NCI-H146 treated with DMSO at 0.1 percent for 48 hours (cell line): Measurements from ENCODE around the gene WBP2.

Experiments used
- DNase-seq: peaks from one replicate; lab custom pipeline; 2025; ENCODE audit not compliant: unreplicated experiment; lab: John Stamatoyannopoulos, UW

Gene WBP2

DNA sequence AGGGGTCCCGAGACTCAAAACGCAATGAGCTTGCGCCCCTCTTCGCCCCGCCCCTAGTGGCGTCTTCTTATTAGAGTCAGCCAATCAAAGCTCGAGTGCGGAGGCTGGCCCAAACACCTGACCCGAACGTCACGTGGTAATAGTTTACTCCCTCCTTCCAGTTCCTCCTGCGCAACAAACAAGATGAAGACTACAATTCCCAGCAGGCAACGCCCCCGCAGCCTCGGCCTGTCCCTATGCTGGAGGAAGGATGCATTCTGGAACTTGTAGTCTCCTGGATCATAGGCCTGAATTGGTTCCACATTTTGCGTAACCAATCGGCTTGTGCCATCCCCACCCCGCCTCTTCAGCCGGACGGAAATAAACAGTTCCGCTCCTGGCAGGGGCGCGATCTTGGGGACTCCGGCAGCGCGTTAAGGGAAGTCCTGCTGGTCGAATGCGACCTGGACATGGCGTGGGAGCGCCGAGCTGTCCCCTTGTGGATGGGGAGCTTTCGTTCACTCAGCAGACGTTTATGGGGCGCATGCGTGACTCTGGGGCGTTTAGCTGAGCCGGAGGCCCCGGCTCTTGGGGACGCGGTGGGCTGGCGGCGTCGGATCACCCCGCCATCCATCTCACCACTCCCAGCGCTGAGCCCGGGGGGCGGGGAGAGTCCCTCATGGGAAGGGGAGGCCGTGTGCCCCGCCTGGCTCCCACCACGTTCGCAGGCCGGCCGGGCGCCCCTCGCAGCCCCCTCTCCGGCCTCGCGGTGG, at the start of gene WBP2:
Gene WBP2, minus strand, starts transcription at position 26 of the 752 bp plus-strand sequence. CDS start 38 bp downstream, outside the sequence.
- DNase-seq, result peak; percentile 100

- DNase-seq, result no peak
These were observed 47.3 kb upstream of the WBP2 start for GRCh38 chr17:75902406-75902805.

DNA sequence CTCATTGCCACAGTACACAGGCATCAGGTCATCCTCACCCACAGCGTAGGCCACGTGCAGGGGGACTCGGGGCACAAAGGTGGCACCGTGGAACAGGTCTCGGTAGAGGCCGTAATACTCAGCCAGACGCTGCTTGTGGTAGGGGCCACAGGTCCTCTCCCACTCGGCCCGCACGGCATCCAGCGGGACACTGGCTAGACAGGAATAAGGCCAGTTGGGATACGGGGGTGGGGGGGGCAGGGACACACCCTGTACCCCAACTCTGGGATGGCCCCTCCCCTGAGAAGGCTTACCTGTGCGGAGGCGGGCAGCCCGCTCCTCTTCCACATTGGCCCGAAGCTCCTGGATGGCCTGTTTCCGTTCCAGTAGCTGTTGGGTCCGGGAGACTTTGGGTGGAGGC, 46.6 kb upstream of the WBP2 start:
- no peak for DNase-seq

- no peak for DNase-seq
These were observed 45.8 kb upstream of the WBP2 start for GRCh38 chr17:75900691-75901533.

DNA sequence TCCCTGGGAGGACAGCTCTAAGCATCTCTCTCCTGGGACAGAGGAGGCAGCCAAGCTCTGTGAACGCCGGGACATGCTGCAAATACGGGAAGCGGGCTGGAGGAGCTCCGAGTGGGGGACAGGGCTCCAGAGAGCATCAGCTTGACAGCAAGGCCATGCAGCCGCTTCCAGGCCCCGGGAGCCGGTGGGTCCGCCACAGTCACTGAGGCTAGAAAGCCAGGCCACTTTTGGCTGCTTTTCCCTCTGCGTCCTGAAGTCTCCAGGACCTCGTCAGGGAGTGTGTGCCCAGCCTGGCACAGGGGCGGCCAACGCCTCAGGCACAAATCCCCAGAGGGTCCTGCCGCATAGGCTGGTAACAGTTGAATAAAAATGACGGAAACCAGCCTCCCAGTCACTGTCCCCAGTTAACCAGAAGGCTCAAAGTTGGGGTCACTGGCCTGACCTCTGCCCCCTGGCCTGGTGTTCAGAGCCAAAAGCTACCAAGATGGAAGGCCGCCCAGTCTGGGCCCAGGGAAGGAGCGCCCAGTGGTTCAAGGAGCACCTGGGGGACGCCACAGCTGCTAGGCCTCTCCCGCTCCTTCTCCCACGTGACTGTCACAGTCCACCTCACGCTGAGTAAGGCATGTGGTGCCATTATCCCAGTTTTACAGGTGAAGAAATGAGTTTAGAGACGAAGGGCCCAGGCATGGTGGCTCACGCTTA, 44.8 kb upstream of the WBP2 start:
- no peak for DNase-seq

DNA sequence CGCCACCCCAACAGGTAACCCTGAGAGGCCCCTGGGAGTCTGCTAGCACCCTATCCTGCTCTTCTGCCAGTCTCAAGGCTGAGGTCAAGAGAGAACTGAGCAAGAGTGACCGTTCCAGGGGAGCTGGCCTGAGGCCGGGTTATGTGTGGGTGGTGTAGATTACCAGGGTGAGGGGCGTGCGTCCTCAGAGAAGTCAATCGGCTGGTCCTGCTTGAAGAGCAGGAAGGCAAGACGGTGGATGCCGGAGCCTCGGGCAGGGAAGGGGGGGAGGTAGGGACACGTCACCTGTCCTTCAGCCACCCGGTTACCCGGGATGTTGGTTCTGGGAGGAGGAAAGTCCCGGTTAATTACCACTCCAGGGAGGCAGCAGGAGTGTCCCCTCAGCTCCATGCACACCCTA, 44.2 kb upstream of the WBP2 start:
- DNase-seq, result no peak

- no peak for DNase-seq
These were observed 43.7 kb upstream of the WBP2 start for GRCh38 chr17:75898791-75899190.

DNA sequence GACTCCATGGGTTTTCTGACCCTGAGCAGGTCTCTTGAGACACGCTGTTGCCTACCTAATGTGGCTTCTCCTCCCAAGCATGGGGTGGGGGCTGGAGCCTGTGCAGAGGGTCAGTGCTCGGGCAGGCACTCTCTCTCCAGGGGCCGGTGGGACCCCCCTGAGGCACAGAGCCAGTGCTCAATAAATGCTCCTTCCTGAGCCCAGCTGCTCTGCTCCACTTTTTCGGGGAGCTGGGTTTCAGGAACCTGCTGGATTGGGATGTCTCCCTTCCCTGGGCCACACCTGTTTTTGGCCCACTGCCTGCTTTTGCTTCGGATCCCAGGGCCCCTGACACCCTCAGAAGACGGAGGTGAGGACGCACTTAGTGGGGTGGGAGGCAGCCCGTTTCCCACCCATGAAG, 42.9 kb upstream of the WBP2 start:
- DNase-seq, result no peak

GRCh38 chr17:75897160-75898019, 42.3 kb upstream of the WBP2 start:
- DNase-seq, result no peak

- DNase-seq, result peak; percentile 46
These were observed 41.5 kb upstream of the WBP2 start, which contains the start of gene TRIM65 for GRCh38 chr17:75896415-75897159. Gene TRIM65, minus strand, starts transcription at chr17:75896951. Its CDS starts 14 bp downstream, at chr17:75896937.

DNA sequence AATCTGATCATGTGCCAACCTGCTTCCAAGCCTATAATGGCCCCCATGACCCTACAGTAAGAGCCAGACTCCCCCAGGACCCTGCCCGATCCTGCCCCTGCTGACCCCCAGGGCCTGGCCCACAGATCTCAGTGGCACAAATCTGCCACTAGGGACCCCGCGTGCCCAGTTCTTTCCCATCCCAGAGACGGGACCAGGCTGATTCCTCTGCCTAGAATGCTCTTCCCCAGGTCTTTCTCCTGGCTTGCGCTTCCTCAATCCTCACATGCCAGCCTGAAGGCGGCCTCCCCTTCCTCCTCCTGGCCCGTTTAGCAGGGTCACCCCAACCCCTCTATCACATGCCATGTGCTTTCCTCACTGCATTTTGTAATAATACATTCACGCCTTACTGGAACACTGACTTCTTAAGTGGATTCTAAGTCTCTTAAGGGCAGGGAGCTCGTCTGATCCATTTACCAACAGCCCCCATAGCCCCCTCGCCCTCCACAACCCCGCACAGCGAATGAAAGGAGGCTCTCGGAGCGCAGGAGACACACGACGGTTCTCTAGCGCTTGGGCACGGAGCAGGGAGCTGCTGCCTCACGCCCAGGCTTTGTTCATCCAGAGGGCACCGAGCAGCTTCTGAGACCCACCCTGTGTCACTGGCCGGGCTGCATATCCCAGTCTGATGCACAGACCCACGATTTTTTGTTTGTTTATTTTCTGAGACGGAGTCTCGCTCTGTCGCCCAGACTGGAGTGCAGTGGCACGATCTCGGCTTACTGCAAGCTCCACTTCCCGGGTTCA, 40.4 kb upstream of the WBP2 start:
- DNase-seq, result no peak

- no peak for DNase-seq
These were observed 39.1 kb upstream of the WBP2 start for GRCh38 chr17:75894049-75894733.

GRCh38 chr17:75893305-75894048, 38.3 kb upstream of the WBP2 start:
- no peak for DNase-seq

DNA sequence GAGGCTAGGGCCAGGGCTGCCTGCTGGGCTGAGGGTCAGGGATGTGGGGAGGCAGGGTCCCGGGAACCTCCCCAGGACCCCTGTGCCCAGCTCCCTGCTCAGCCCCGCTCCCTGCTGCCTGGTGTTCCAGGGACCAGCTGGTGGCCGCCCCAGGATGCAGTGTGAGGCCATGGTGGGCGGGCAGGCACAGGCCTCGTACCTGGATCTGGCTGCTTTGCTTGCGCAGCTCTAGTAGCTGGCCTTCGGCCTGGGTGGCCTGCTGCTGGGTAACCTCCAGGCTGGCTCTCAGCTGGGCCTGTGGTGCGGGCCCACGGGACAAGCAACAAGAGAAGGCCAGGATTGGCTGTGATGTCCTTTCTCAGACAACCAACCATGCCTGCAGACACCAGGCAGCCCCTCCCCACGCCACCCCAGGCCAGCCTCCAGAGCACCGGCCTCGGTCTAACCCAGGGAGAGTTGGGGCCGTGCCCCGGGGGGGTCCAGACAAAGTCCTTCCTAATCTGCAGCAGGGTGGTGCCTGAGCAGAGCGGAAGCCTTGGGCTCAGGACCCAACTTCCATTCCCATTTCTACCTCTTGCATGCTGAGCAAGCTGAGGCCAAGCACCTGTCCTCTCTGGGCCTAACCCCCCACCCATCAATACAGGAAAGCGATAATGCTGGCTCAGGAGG, 37.6 kb upstream of the WBP2 start:
- DNase-seq, result no peak

- no peak for DNase-seq
These were observed 36.7 kb upstream of the WBP2 start for GRCh38 chr17:75891605-75892555.

- DNase-seq, result no peak
These were observed 36.0 kb upstream of the WBP2 start for GRCh38 chr17:75891022-75891604.
